ENCODE results near the gene IFI44.

The IFI44 gene, protein sequence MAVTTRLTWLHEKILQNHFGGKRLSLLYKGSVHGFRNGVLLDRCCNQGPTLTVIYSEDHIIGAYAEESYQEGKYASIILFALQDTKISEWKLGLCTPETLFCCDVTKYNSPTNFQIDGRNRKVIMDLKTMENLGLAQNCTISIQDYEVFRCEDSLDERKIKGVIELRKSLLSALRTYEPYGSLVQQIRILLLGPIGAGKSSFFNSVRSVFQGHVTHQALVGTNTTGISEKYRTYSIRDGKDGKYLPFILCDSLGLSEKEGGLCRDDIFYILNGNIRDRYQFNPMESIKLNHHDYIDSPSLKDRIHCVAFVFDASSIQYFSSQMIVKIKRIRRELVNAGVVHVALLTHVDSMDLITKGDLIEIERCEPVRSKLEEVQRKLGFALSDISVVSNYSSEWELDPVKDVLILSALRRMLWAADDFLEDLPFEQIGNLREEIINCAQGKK

DNA sequence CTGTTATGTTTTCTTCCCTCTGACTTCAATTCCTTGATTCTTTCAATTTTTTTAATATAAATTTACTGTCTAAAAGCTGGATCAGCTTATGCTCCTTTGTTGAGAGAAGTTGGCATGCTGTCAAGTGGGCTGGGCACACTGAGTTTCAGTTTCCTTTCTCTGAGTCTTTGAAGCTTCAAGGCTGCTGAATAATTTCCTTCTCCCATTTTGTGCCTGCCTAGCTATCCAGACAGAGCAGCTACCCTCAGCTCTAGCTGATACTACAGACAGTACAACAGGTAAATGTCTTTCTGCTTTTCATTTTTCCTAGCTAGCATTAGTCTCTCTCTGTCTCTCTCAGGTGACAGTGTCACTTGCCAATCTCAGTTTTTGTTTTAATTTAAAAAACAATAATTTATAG is at the start of gene IFI44:
IFI44 (plus strand) TSS at position 204 of the 400 bp plus-strand sequence. CDS start 365 bp downstream, outside the sequence.
- DNase-seq (ENCODE audit: low read depth) = peak; percentile 77

DNA sequence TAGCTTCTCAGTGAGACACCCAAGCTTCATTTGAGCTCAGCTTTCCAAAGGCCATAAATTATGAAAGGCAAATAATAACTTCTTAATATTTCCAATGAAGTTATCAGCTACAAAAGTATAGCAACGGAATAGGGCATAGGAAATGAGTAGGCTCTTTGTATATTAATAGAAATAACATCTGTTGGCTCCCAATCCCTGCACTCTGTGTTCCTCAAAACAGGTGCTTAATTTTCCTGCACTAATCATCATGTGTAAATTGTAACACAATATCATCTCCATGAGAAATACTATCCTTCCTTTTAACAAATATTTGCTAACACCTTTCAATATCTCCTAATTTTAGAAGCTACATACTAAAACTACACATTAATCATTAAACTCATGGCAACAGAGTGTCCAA is 48.6 kb upstream of the IFI44 start:
- no peak for DNase-seq (ENCODE audit: low read depth)

DNA sequence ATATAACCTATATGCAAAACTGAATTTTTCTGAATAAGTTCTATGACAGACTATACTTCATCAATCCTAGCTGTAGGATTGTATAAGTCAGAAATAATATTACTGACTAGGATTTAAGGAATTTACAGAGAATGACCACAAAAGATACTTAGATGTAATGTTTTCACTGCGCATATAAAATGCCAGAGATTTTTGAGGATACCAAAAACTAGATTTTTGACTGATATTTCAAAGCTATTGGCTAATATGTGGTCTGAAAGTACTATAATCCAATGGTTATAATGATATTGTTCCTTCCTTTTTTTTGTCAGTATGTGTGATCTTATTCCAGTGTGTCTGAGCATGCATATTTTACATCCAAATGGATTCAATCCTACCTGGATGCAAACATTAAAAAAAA is 46.4 kb upstream of the IFI44 start:
- DNase-seq (ENCODE audit: low read depth) = peak; percentile 54

DNA sequence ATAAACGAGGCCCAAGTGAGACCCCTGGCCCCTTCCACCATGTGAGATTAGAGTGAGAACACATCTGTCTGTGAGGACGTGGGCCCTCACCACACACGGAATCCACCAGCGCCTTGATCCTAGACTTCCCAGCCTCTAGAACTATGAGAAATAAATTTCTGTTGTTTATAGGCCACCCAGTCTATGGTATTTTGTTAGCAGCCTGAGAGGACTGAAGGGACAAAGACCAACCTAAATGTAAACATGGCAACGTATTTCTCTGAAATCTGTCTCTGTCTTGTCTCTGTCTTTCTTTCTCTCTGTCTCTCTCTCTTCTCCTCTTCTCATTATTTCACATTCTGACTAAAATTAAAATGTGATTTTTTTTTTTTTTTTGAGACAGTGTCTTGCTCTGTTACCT is 45.0 kb upstream of the IFI44 start:
- DNase-seq (ENCODE audit: low read depth) = no peak

DNA sequence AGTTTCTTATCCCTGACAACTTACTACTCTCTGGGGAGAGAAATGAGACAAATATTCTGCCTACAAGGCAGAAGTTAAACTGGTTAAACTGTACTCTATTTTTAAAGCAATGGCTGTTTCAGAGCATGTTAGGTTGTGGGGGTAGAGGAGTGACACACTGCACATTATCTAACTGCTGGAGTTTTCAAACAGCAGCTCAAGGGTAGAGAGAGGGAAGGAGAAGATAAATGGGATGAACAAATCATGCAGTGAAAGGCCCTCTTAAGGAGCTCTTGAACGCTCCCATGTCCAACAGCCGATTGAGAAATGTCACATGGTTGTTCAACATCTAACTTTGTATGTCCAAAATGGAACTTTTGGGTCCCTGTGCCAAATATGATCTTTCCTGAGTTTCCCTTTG is 43.4 kb upstream of the IFI44 start:
- DNase-seq (ENCODE audit: low read depth) = peak; percentile 41

DNA sequence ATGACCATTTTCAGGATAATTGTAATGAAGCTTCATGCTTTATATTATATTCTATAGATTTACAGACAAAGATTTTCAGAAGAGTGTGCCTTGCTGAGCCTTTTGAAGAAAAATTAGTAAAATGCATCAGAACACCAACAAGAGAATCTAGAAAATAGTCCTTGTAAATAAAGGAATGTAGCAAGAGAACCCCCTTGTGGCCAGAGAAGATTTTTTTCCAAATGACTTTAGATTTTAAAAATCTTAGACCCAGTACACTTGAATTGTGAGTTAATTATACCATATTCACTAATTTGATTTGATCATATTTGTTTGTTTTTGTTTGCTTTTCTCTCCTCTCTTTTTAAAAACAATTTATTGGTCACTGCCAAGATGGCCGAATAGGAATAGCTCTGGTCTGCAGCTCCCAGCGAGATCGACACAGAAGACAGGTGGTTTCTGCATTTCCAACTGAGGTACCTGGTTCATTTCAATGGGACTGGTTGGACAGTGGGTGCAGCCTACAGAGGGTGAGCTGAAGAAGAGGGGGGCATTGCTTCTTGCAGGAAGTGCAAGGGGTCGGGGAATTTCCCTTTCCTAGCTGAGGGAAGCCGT is 42.2 kb upstream of the IFI44 start:
- DNase-seq (ENCODE audit: low read depth) = peak; percentile 41

DNA sequence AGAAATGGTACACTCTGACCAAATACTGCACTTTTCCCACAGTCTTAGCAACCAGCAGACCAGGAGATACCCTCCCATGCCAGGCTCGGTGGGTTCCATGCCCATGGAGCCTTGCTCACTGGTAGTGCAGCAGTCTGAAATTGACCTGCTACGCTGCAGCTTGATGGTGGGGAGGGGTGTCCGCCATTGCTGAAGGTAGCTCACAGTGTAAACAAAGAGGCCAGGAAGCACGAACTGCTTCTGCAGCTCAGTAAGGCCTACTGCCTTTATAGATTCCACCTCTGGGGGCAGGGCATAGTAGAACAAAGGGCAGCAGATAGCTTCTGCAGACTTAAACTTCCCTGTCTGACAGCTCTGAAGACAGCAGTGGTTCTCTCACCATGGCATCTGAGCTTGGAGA is 41.7 kb upstream of the IFI44 start:
- DNase-seq (ENCODE audit: low read depth) = no peak

DNA sequence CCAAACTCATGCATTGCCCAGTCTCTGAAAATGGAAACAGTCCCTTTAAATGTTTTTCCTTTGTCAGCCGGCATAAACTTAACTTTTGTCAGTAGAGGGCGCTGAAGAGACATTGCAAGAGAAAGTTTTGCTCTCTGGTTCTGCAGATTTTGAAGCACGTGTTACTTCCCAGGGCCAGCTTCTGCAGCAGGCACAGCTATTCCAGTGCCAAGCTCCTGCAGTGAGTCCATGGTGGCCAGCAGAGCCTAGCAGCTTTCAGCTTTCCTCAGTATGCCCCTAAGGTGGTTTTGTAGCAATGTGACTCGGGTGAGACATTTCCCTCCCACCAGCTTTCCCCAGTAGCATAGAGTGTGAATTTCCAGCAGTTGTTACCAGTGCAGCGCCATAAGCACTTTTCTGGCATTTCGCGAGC is 32.0 kb upstream of the IFI44 start:
- DNase-seq (ENCODE audit: low read depth) = peak; percentile 81

DNA sequence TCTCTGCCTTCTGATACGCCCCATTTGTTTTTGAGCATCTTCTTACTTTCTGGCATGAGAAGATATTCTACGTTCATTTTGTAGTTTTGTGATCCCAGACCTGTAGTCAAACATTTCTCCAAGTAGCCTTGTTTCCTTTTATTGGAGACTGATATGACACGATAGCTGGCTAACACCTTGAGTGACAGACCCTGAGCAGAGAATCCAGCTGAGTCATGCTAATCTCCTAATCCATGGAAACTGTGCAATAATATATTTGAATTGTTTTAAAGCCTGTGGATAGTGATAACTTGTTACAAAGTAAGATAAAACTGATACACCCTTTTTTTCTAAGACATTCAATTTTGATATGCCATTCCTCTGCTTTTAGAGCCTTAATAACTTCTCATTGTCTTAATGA is 30.6 kb upstream of the IFI44 start:
- peak; percentile 12 for DNase-seq (ENCODE audit: low read depth)

DNA sequence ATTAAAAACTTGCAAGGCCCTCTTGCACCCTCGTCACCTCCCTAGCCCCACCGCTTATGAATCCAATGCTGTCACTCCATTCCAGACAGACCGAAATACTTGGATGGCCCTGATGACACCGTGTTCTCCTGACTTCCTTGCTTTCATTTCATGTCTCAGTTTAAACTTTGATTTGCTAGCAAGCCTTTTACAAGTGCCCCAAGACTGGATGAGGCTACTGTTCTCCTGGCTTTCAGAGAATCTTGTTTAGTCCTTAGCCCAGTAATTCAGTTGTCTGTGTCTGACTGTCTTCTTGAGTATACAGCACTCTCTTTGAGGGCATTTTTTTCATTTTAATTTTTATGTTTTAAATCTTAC is 30.2 kb upstream of the IFI44 start:
- no peak for DNase-seq (ENCODE audit: low read depth)

DNA sequence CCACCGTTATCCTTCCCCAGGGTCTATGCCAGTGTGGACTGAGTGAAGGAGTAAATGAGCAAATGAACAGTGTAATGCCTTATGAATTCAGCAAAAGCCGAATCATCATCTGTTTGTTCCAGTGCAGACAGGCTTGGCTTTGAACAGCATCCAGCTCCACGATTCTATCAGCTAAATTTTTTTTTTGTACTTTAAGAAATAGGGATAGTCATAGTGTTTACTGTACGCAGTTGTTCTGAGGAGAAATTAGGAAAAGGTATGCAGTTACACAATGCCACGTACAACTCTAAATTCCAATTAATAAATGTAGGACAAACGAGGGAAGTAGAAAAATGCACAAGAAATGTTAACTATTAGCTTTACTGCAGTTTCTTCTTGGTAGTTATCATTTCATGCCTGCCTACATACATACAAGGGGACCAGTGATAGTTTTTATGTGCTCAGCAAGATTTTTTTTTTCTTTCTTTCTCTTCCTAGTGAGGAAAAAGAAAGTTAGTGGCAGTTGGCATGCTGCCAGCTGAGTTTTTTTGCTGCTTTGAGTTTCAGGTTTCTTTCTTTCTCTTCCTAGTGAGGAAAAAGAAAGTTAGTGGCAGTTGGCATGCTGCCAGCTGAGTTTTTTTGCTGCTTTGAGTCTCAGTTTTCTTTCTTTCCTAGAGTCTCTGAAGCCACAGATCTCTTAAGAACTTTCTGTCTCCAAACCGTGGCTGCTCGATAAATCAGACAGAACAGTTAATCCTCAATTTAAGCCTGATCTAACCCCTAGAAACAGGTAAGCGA is 29.6 kb upstream of the IFI44 start, which contains the start of gene IFI44L:
IFI44L (plus strand) TSS at position 646 of the 777 bp plus-strand sequence. CDS start 7,468 bp downstream, outside the sequence.
- DNase-seq (ENCODE audit: low read depth) = peak; percentile 82

DNA sequence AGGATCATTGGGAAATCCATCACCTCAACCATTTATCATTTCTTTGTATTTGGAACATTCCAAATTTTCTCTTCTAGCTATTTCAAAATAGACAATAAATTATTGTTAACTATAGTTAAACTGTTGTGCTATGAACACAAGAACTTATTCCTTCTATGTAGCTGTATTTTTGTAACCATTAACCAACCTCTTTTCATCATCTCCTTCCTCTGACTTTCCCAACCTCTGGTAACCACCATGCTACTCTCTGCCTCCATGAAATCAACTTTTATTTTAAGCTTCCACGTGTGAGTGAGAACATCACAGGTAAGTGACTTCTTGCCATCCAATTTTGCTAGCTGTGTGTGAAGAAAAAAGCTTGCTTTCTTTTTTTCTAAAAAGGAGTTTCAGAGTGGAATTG is 29.0 kb upstream of the IFI44 start:
- DNase-seq (ENCODE audit: low read depth) = no peak

DNA sequence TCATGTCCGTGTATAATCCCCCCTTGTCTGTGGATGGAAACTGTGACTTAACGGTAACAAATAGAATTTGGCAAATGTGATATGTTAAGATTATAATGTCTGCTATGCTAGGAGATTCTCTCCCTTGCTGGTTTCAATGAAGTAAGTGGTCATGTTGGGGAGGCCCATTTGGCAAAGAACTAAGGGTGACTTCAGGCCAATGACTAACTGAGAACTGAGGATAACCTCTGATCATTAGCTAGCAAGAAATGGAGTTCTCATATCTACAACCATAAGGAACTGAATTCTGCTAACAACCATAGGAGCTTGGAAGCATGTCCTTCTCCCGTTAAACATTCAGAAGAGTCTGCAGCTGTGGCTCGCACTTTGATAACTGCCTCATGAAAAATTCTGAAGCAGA is 27.1 kb upstream of the IFI44 start:
- DNase-seq (ENCODE audit: low read depth) = no peak

DNA sequence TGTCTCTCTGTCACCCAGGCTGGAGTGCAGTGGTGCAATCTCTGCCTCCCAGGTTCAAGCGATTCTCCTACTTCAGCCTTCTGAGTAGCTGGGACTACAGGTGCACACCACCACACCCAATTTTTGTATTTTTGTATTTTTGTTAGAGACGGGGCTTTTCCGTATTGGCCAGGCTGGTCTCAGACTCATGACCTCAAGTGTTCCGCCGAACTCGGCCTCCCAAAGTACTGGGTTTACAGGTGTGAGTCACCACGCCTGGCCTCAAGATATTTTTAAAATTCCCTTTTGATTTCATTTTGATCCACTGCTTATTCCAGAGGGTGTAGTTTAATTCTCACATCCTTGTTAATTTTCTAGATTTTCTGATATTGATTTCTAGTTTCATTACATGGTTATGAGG is 25.6 kb upstream of the IFI44 start:
- DNase-seq (ENCODE audit: low read depth) = no peak

DNA sequence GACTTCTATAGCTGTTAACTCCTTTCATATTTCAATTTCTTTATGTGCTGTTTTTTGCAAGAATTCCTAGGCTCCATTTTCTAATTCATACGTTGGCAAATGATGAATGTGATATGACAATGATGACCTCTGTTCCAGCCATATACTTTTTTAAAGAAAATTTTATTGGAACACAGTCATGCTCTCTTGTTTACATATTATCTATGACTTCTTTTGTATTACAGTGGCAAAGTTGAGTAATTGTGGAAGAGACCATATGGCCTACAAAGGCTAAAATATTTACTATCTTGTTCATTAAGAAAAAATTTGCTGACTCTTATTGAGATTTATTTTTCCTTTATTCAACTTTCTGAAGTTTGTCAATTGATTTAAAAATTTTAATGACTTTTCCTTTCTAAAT is 22.3 kb upstream of the IFI44 start:
- peak; percentile 24 for DNase-seq (ENCODE audit: low read depth)

DNA sequence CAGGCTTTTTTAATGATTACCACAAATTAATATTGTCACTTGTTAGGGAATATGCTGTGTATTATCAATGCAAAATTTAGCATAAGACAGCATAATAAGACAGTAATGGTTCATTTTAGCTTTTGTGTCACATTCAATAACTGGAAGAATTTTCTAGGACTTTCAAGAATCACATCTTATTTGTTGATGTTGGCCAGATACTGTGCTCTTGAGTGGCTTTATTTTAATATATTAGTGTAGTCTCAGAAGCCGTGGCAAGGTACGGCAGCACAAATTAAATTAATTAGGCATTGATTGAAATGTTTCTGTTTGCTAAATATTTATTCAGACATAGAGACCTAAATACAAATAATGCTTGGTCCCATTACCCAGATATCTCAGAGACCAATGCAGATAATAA is 19.0 kb upstream of the IFI44 start:
- no peak for DNase-seq (ENCODE audit: low read depth)

DNA sequence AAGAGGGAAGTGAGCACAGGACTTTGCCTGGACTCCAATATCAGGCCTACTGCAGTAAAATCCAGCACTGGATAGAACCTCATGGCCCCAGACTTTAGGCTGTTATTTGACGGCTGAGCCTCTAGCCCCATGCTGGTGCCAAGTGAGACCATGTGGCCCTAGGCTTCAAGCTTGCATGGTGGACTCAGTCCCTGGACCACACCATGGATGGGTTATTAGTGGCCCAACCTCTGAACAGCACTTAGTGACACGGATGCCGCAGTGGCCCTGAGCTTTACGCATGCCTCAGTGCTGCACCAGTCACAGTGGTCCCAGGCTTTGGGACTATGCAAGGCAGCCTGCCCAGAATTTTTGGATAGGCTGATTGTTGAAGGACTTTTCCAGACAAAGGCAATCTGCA is 16.4 kb upstream of the IFI44 start:
- no peak for DNase-seq (ENCODE audit: low read depth)

DNA sequence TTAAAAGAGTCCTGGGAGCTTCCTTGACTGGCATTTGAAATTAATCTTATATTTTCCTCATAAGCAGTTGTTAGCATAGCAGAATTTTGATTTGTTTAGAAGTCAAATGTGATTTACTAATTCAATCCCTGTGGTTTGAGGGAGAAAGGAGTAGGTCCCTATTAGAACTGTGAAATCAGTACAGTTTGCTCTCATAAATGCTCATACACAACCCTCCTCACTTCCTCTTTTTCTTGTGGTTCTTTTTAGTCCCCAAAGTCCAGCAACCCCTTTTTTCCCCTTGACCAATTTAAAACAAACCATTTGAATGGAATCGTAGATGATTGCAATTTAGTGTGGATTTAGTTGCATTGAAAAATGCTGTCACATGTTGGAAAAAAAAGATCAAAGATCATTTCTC is 9.2 kb upstream of the IFI44 start:
- DNase-seq (ENCODE audit: low read depth) = no peak

DNA sequence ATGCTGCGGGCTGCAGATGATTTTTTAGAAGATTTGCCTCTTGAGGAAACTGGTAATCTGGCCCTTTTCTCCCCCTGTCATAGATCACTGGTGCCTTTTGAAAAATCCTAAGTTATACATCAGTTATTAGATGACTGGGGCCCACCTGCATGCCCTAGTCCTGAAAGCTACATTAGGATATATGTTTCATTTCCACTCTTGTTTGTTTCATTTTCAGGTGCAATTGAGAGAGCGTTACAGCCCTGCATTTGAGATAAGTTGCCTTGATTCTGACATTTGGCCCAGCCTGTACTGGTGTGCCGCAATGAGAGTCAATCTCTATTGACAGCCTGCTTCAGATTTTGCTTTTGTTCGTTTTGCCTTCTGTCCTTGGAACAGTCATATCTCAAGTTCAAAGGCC is 8.1 kb upstream of the IFI44 start:
- DNase-seq (ENCODE audit: low read depth) = no peak

DNA sequence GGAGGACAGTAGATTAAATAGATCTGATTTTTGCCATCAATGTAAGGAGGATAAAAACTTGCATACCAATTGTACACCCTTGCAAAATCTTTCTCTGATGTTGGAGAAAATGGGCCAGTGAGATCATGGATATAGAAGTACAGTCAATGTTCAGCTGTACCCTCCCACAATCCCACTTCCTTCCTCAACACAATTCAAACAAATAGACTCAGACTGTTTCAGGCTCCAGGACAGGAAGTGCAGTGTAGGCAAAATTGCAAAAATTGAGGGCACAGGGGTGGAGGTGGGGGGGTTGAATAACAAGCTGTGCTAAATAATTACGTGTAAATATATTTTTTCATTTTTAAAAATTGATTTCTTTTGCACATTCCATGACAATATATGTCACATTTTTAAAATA is 3.9 kb upstream of the IFI44 start:
- no peak for DNase-seq (ENCODE audit: low read depth)

DNA sequence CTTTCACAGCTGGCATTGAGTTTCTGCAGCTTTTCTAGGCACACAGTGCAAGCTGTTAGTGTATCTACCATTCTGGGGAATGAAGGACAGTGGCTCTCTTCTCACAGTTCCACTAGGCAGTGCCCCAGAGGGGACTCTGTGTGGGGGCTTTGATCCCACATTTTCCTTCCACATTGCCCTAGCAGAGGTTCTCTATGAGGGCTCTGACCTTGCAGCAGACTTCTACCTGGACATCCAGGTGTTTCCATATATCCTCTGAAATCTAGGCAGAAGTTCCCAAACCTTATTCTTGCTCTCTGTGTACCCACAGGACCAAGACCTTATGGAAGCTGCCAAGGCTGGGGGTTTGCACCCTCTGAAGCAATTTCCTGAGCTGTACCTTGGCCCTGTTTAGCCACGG is 2.4 kb upstream of the IFI44 start:
- DNase-seq (ENCODE audit: low read depth) = no peak

DNA sequence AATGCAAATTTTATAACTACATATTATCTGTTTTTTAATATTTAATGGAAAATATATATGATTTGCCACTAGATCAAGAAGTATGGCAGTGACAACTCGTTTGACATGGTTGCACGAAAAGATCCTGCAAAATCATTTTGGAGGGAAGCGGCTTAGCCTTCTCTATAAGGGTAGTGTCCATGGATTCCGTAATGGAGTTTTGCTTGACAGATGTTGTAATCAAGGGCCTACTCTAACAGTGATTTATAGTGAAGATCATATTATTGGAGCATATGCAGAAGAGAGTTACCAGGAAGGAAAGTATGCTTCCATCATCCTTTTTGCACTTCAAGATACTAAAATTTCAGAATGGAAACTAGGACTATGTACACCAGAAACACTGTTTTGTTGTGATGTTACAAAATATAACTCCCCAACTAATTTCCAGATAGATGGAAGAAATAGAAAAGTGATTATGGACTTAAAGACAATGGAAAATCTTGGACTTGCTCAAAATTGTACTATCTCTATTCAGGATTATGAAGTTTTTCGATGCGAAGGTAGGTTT is 556 bp downstream of the IFI44 start:
- peak; percentile 15 for DNase-seq (ENCODE audit: low read depth)

DNA sequence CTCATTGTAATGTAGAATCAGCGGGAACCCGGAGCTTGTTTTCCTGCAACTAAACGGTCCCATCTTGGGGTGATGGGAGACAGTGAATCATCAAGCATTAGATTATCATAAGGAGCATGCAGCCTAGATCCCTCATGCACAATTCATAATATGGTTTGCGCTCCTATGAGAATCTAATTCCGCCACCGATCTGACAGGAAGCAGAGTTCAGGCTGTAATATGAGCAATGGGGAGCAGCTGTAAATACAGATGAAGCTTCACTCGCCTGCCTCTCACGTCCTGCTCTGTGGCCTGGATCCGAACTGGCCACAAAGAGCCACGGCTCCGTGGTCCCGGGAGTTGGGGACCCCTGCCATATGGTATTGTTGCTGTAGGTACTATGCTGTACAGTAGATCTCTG is 1.6 kb downstream of the IFI44 start:
- DNase-seq (ENCODE audit: low read depth) = peak; percentile 10

Data from amniotic epithelial cell (primary cell).